HG03575 (cell line): ENCODE data around the gene SNRK.

ENCODE experiments used
- ATAC-seq: cut with Tn5 transposase; IDR thresholded peaks from one replicate; pipeline ENCODE4 v1.9.1; 2021; ENCODE audit not compliant: unreplicated experiment, insufficient number of reproducible peaks, low FRiP score; ENCODE audit errors: extremely low read depth

Gene SNRK, protein sequence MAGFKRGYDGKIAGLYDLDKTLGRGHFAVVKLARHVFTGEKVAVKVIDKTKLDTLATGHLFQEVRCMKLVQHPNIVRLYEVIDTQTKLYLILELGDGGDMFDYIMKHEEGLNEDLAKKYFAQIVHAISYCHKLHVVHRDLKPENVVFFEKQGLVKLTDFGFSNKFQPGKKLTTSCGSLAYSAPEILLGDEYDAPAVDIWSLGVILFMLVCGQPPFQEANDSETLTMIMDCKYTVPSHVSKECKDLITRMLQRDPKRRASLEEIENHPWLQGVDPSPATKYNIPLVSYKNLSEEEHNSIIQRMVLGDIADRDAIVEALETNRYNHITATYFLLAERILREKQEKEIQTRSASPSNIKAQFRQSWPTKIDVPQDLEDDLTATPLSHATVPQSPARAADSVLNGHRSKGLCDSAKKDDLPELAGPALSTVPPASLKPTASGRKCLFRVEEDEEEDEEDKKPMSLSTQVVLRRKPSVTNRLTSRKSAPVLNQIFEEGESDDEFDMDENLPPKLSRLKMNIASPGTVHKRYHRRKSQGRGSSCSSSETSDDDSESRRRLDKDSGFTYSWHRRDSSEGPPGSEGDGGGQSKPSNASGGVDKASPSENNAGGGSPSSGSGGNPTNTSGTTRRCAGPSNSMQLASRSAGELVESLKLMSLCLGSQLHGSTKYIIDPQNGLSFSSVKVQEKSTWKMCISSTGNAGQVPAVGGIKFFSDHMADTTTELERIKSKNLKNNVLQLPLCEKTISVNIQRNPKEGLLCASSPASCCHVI

DNA sequence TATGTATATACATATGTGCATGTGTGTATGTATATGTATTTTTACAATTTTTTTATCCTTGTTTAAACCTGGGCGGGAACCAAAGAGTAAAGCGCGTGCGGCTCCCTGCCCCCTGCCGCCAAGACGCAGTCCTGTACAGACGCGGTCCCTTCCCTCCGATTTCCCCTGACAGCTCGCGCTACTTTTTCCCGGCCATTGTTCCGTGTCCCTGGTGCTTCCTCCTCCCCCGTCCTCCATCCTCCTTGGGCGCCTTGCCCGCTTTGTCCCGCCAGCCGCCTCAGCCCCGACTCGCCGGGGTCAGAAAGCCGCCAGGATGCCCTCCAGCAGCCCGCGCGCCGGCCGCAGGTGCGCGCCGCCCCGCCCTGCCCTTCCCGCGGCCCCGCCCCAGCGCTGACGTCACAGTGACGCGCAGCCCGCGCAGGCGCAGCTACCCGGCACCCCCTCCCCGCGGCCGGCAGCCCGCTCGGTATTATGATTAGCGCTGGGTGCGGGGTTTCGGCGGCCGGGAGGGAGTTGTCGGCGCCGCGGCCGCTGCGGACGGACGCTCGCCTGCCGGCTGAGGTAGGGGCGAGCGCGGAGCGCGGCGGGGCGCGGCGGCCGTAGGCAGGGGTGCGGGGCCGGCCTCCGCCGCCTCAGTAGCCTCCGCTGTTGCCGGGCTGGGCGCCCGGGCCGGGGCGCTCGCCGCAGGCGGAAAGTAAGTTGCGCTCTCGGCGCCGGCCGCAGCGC lies at the start of gene SNRK:
Gene SNRK, plus strand, starts transcription at position 426 of the 726 bp plus-strand sequence. CDS start 16,664 bp downstream, outside the sequence.
- no peak for ATAC-seq

- no peak for ATAC-seq
These were observed 47.5 kb upstream of the SNRK start for GRCh38 chr3:43238801-43239200.

GRCh38 chr3:43239755-43240154 lies 46.6 kb upstream of the SNRK start:
- ATAC-seq = no peak

- ATAC-seq = no peak
These were observed 42.5 kb upstream of the SNRK start for GRCh38 chr3:43243590-43244587.

GRCh38 chr3:43244694-43245093 lies 41.6 kb upstream of the SNRK start:
- no peak for ATAC-seq

DNA sequence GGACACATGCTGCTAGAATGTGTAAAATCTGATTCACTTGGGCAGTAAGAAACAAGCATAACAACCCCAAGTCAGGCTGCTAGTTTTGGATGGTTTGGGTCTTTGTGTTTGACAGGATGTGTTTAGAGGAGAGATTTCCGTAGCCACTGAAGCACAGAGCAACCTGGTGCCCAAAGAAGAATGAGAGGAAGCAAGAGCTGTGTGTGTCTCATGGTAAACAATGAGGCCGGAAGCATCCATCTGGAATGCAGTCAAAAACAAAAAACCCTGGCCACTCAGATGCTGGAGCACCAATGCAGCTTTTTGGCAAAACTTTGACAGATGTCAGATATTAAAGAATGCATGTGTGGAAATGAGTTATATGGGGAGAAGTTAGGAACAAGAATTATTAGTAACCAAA lies 39.4 kb upstream of the SNRK start:
- ATAC-seq = no peak

GRCh38 chr3:43247561-43248184 lies 38.7 kb upstream of the SNRK start:
- no peak for ATAC-seq

GRCh38 chr3:43248185-43248583 lies 38.2 kb upstream of the SNRK start:
- no peak for ATAC-seq

DNA sequence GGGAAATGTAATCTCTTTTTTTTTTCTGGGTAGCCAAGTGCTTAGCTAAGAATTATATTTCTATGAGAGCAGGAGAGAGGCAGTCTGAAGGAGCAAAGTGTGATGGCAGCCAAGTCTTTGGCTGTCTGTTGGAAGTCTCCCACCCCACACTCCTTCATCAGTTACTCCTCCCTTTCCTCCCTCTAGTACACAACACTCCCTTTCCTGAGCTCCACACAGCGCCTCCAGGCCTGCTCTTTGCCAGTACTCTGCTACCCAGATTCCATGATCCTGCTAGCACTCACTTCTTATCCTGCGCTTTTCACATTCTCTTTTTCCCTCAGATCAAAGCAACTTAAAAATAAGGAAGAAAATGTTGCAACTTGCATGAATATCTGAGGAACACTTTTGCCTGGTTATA lies 37.4 kb upstream of the SNRK start:
- no peak for ATAC-seq

DNA sequence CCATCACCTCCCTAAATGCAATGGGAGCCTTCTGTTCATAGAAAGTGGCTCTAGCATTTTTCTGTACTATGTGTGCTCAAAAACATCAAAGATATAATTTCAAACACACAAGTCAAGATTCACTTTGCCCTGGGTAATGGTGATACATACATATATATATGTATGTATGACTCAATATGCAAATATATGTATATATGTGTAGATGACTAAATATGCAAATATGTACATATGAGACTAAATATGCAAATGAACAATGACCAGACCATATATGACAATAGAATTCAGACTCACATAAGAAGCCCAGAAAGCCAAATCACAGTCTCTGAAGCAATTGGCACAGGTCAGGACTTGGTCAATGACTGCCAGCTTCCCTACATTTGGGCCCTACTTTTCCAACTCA lies 36.9 kb upstream of the SNRK start:
- no peak for ATAC-seq

DNA sequence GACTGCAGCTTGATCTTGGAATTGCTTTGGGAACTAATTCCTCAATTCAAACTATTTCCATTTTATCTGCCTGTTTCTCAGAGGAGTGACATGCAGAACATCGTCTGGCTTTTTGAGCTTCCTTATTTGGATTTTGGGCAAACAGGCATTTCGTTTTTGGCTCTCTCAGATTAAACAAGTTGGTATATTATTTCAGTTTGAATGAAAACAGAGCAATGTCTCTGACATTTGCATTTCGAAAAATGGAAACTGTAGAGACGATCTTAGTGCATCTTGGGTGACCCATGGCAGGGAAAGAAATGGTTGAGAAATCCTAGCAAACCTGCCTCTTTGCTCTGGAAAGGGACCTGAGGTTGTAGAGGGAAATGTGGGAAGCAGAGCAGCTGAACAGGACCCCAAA lies 33.0 kb upstream of the SNRK start:
- ATAC-seq = no peak

DNA sequence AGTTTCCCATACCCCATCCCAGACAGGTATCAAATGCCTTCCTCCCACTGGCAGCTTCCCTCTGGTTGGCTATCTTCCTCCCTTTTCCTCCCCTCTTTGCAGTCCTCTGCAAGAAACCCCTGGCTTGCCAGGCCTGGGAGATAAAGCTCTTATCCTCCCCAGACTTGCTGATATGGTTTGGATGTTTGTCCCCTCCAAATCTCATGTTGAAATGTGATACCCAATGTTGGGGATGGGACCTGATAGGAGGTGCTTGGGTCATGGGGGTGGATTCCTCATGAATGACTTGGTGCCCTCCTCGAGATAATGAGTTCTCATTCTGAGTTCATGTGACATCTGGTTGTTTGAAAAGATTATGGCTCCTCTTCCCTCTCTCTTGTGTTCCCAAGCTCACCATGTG lies 32.2 kb upstream of the SNRK start:
- ATAC-seq = no peak

DNA sequence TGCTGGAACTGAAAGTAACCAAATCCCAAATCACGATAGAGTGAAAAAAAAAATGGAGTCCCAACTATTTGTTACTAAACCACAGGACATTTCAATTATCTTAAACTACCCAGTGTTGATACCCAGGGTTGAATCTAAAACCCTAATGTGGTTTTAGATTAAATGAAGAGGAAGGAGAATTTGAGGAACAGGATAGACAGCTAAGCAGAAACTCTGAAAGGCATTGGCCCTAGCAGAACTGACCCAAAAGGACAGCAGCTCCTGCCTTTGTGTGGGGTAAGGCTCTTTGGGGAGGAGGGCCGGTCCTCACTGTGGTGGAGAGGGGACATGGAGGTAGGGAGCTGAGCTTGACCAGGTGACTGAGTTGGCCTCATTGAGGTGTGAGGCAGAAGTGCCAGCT lies 30.7 kb upstream of the SNRK start:
- no peak for ATAC-seq

DNA sequence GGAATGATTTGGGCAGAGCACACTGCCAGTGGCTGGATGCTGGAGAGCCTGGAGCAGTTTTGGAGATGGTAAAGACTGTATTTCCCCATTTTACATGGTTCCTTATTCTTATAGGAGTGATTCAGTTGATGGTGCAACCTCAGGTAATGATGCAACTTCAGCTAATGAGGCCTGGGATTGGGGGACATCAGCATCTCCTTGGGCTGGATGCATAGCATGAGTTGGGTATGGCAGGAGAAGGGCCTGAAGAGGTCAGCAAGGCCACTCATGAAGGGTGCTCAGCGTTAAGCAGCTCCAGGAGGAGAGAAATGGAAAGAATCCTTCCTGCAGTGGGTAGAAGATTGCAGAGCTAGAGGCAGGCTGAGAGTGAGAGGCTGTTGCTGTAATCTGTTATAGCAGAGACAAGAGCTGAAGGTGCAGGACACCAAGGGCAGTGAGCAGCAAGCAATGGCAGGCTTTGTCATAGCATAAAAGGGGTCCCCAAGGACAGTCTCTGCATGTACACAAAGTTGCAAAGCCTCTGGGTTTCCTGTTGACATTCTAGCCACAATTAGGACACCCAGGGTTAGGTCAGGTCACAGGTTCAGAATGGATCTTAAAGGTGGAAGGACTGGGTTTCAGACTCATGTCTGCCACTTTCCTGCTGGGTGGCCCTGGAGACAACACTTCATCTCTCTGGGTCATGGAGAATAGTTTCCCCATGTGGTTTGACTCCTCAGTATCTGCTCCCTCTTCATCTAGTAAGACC lies 29.5 kb upstream of the SNRK start:
- ATAC-seq = no peak

- no peak for ATAC-seq
These were observed 28.5 kb upstream of the SNRK start for GRCh38 chr3:43257850-43258249.

- no peak for ATAC-seq
These were observed 26.7 kb upstream of the SNRK start for GRCh38 chr3:43259626-43260025.

- no peak for ATAC-seq
These were observed 25.9 kb upstream of the SNRK start for GRCh38 chr3:43260412-43260811.

GRCh38 chr3:43262194-43262593 lies 24.1 kb upstream of the SNRK start:
- ATAC-seq = no peak
